Measurements from ENCODE around the gene COL17A1.

The COL17A1 gene

GRCh38 chr10:103983367-103983911 is 102.2 kb downstream of the COL17A1 start:
- no peak for DNase-seq

GRCh38 chr10:103982639-103983038 is 103.0 kb downstream of the COL17A1 start:
- DNase-seq, result no peak
